Parathyroid adenoma (tissue), 2 donors: ENCODE data around the gene PPIC.
A peak's percentile ranks its signal among the peaks of the same experiment; 100 is the strongest.

ENCODE experiments used
- H2AFZ ChIP-seq: fragments of 300-600 bp; sonication (generic); one replicate; pipeline ENCODE4 v1.7.0; 2017; ENCODE audit warnings: antibody characterized with exemption, mild to moderate bottlenecking
- H3K27ac ChIP-seq: fragments of 300-600 bp; sonication (generic); one replicate; pipeline ENCODE4 v1.7.0; 2017
- H3K27me3 ChIP-seq: fragments of 300-600 bp; sonication (generic); one replicate; pipeline ENCODE4 v1.7.0; 2017; ENCODE audit warnings: low read length; ENCODE audit not compliant: control insufficient read depth, insufficient read depth
- H3K36me3 ChIP-seq: fragments of 300-600 bp; sonication (generic); one replicate; pipeline ENCODE4 v1.7.0; 2017; ENCODE audit warnings: low read length; ENCODE audit not compliant: control insufficient read depth, insufficient read depth
- H3K4me1 ChIP-seq: fragments of 300-600 bp; sonication (generic); one replicate; pipeline ENCODE4 v1.7.0; 2017; ENCODE audit warnings: control low read depth
- H3K4me2 ChIP-seq: fragments of 300-600 bp; sonication (generic); one replicate; pipeline ENCODE4 v1.7.0; 2017; ENCODE audit warnings: low read length
- H3K4me3 ChIP-seq: fragments of 300-600 bp; sonication (generic); one replicate; pipeline ENCODE4 v1.7.0; 2017; ENCODE audit warnings: low read depth, low read length
- H3K79me2 ChIP-seq: fragments of 300-600 bp; sonication (generic); one replicate; pipeline ENCODE4 v1.7.0; 2017; ENCODE audit warnings: control low read depth
- H3K9ac ChIP-seq: fragments of 300-600 bp; sonication (generic); one replicate; pipeline ENCODE4 v1.7.0; 2017; ENCODE audit warnings: mild to moderate bottlenecking
- H3K9me3 ChIP-seq: fragments of 300-600 bp; sonication (generic); one replicate; pipeline ENCODE4 v1.7.0; 2017; ENCODE audit warnings: low read length; ENCODE audit not compliant: control insufficient read depth
- CTCF ChIP-seq: fragments of 300-600 bp; sonication (generic); IDR thresholded peaks from one replicate; pipeline ENCODE4 v1.7.0; 2017; ENCODE audit warnings: antibody characterized with exemption, mild to moderate bottlenecking
- donor health status: primary hyperparathyroidism.

The PPIC gene

GRCh38 chr5:123037104-123037418, 536 bp upstream of the PPIC start:
- Histone ChIP-seq H3K4me1 (no peaks in the 10 kb centered on the region), H3K4me3 (peak overlapping the region; percentile 82), H2AFZ (peak overlapping the region; percentile 93), H3K36me3 (no peaks in the 10 kb centered on the region), H3K27me3 (no peaks in the 10 kb centered on the region), H3K27ac (peak overlapping the region; percentile 80), H3K9me3 (no peaks in the 10 kb centered on the region), H3K9ac (no peak overlapping the region), H3K79me2 (no peaks in the 10 kb centered on the region), H3K4me2 (peak overlapping the region; percentile 79)
- TF ChIP-seq CTCF = no peak

GRCh38 chr5:123035918-123036390, 571 bp downstream of the PPIC start:
- Histone ChIP-seq H3K9ac (no peak overlapping the region), H3K79me2 (peaks cover 2% of the 10 kb centered on the region), H3K27me3 (no peaks in the 10 kb centered on the region), H3K27ac (peak overlapping the region; percentile 80), H3K36me3 (no peaks in the 10 kb centered on the region), H3K4me3 (peak overlapping the region; percentile 82), H3K4me1 (no peaks in the 10 kb centered on the region), H3K4me2 (peak overlapping the region; percentile 79), H2AFZ (peak overlapping the region; percentile 93), H3K9me3 (no peaks in the 10 kb centered on the region)
- TF ChIP-seq CTCF = no peak

GRCh38 chr5:123035360-123035917, 1.1 kb downstream of the PPIC start:
- H3K79me2 ChIP-seq = peaks cover 2% of the 10 kb centered on the region
- H3K4me1 ChIP-seq = no peaks in the 10 kb centered on the region
- peak overlapping the region; percentile 82 for H3K4me3 ChIP-seq
- peak overlapping the region; percentile 80 for H3K27ac ChIP-seq
- no peaks in the 10 kb centered on the region for H3K27me3 ChIP-seq
- H3K4me2 ChIP-seq = peak overlapping the region; percentile 79
- H3K9me3 ChIP-seq = no peaks in the 10 kb centered on the region
- H2AFZ ChIP-seq = peak overlapping the region; percentile 93
- TF ChIP-seq CTCF = no peak
- no peaks in the 10 kb centered on the region for H3K36me3 ChIP-seq
- no peak overlapping the region for H3K9ac ChIP-seq

- no peaks in the 10 kb centered on the region for H3K36me3 ChIP-seq
- H3K4me3 ChIP-seq = no peak overlapping the region
- H3K79me2 ChIP-seq = peaks cover 2% of the 10 kb centered on the region
- no peaks in the 10 kb centered on the region for H3K27me3 ChIP-seq
- no peak overlapping the region for H3K27ac ChIP-seq
- no peak overlapping the region for H2AFZ ChIP-seq
- H3K9me3 ChIP-seq = no peaks in the 10 kb centered on the region
- no peaks in the 10 kb centered on the region for H3K4me1 ChIP-seq
- no peak overlapping the region for H3K4me2 ChIP-seq
- TF ChIP-seq CTCF = no peak
- no peak overlapping the region for H3K9ac ChIP-seq
Measured at GRCh38 chr5:123033157-123033671, 3.3 kb downstream of the PPIC start.

- no peak for TF ChIP-seq CTCF
- no peak overlapping the region for H3K9ac ChIP-seq
- no peaks in the 10 kb centered on the region for H3K36me3 ChIP-seq
Measured at GRCh38 chr5:123028222-123028621, 8.3 kb downstream of the PPIC start.

More at GRCh38 chr5:123028222-123028621, 8.3 kb downstream of the PPIC start:
- no peak overlapping the region for H2AFZ ChIP-seq
- H3K27me3 ChIP-seq = no peaks in the 10 kb centered on the region
- no peak overlapping the region for H3K27ac ChIP-seq
- no peaks in the 10 kb centered on the region for H3K4me1 ChIP-seq
- peaks cover 2% of the 10 kb centered on the region for H3K79me2 ChIP-seq
- H3K9me3 ChIP-seq = no peaks in the 10 kb centered on the region
- no peak overlapping the region for H3K4me3 ChIP-seq
- H3K4me2 ChIP-seq = no peak overlapping the region
